GM10248 (cell line): ENCODE data around the gene PLEKHM3.
A peak's percentile ranks its signal among the peaks of the same experiment; 100 is the strongest.
"Not testable (repeated sequence)": the region's sequence is repeated elsewhere in the genome, so short reads cannot be mapped to it uniquely, and the experiment has no call there.

ENCODE experiments used
- CTCF ChIA-PET: fragments of 300-600 bp; sonication (Branson Sonifier 250); formaldehyde crosslinking; extraction: SDS; loops from one replicate; lab custom pipeline; 2021; ENCODE audit warnings: antibody characterized with exemption; lab: Yijun Ruan, JAX
- POLR2A ChIA-PET: fragments of 350-650 bp; sonication (Branson Sonifier 250); formaldehyde crosslinking; extraction: SDS; loops from one replicate; lab custom pipeline; 2020; ENCODE audit warnings: antibody characterized with exemption; lab: Yijun Ruan, JAX
- DNase-seq: peaks from one replicate; pipeline ENCODE4 v3.0.0; 2012; ENCODE audit errors: extremely low spot score
- TF ChIP-seq, protein P1 (sequence below): IDR thresholded peaks from 2 replicates; pipeline ENCODE4 v1.5.1; 2012; ENCODE audit warnings: mild to moderate bottlenecking, low read depth; ENCODE audit errors: extremely low read depth, missing control alignments, control extremely low read depth

The PLEKHM3 gene

DNA sequence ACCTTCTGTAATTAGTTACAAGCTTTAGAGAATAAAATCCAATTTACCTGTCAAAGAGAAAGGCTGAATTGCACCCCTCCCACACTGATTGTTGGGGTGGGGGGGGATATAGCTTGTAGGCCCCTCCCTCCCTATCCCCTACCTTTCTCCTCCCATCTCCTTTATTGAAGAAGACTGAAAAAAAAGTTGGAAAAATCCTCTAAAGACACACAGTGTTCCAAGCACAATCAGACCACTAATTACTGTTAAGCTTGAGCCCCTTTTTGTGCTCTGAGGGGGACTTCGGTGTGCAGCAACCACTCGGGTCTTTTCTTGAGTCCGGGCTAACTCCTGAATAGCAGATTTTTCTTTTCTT lies 212.6 kb downstream of the PLEKHM3 start:
- TF ChIP-seq, protein P1, sequence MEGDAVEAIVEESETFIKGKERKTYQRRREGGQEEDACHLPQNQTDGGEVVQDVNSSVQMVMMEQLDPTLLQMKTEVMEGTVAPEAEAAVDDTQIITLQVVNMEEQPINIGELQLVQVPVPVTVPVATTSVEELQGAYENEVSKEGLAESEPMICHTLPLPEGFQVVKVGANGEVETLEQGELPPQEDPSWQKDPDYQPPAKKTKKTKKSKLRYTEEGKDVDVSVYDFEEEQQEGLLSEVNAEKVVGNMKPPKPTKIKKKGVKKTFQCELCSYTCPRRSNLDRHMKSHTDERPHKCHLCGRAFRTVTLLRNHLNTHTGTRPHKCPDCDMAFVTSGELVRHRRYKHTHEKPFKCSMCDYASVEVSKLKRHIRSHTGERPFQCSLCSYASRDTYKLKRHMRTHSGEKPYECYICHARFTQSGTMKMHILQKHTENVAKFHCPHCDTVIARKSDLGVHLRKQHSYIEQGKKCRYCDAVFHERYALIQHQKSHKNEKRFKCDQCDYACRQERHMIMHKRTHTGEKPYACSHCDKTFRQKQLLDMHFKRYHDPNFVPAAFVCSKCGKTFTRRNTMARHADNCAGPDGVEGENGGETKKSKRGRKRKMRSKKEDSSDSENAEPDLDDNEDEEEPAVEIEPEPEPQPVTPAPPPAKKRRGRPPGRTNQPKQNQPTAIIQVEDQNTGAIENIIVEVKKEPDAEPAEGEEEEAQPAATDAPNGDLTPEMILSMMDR, result no peak
- POLR2A ChIA-PET, result no interaction called here
- DNase-seq, result no peak
- CTCF ChIA-PET, result interaction anchor here (0.9 to 1.5 kb wide), 2 partner anchors 8 to 67 kb away, joined by 3 to 4 read pairs; no protein-coding TSS in a partner anchor

DNA sequence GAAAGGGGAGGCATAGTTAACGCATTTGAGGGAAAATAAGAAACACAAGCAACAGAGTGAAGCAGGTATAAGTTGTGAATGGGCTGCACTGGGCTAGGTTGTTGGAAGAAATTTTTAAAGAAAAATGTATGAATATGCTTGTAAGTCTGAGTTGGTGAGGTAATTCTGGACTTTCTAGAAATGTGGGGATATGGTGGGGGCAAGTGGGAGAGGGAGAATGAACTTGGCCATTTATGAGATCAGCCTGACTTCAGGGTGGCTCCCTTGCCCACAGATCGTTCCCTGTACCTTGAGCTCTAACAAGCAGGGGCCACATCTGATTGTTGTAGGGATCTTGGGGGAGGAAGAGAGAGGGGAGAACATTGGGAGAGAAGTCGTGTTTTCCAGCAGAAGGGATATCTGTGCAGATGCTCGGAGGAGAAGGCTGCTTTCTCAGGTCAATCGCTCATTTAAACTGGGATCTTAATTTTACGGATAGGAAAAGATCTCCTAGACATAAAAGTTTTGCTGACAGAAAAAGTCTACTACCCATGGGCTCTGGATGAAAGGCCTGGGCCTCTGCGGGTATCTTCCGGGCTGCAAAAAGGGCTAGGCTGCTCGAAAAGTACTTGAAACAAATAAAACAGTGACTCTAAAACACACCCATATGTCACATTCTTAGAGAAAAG lies 213.1 kb downstream of the PLEKHM3 start:
- DNase-seq, result no peak
- TF ChIP-seq, protein P1, result no peak
- ChIA-PET POLR2A (no interaction called here), CTCF (interaction anchor here (1.4 to 1.5 kb wide), 2 partner anchors 9 to 19 kb away, joined by 4 read pairs; no protein-coding TSS in a partner anchor)

DNA sequence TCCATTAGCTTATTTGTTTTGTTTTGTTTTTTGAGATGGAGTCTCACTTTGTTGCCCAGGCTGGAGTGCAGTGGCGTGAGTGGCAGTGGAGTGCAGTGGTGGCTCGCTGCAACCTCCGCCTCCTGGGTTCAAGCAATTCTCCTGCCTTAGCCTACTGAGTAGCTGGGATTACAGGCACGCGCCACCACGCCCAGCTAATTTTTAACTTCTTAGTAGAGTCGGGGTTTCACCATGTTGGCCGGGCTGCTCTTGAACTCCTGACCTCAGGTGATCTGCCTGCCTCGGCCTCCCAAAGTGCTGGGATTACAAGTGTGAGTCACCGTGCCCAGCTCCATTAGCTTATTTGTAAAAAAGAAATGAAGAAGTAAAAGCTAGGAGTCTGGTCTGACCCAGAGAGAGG lies 213.7 kb downstream of the PLEKHM3 start:
- POLR2A ChIA-PET, DNase-seq: not testable (repeated sequence)
- CTCF ChIA-PET, result interaction anchor here (1.4 to 1.5 kb wide), 2 partner anchors 9 to 19 kb away, joined by 4 read pairs; no protein-coding TSS in a partner anchor

DNA sequence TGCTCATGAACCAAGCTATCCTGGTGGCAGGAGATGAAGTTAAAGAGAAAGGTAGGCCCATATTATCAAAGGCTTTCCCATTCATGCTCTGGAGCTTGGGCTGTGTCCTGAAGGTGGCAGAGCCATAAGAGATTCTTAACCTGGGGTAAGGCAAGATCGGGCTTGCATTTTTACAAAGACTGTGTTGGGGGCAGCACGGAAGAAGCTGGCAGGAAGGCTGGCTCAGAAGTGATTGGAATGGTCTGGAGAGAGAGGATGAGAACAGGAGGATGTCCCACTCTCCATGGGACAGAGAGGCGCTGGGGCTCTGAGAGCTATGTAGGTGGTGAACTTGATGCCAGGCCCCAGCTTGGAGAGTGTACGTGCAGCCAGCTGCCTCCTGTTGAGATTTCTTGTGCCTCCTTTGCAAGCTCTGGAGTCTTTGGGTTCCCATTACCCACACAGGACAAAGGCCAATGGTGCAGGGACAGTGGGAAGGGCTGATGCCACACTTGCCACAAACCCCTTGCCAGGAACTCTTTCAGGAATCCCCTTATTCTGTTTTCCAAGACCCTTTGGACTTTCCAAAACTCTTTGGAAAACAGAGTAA lies 215.0 kb downstream of the PLEKHM3 start:
- DNase-seq, result no peak
- ChIA-PET POLR2A (no interaction called here), CTCF (interaction anchor here (1.1 to 2.8 kb wide), 2 partner anchors 11 to 28 kb away, joined by 4 to 7 read pairs; no protein-coding TSS in a partner anchor)
- TF ChIP-seq, protein P1, result no peak

DNA sequence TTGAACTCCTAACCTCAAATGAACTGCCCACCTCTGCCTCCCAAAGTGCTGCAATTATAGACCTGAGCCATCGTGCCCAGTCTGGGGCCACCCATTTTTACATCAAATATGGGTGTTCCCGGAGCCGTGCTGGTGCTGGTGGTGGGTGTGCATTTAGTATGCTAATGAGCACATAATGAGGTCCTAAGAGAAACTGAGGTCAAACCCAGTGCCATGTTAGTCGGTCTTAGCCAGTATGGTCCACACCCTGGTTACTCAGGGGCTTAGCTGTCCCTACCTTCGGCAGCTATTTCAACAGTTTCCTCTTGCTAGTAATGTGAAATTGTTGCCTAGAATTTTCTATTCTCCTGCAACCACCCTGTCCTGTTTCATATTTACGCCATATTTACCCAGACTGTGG lies 217.2 kb downstream of the PLEKHM3 start:
- TF ChIP-seq, protein P1, result no peak
- CTCF ChIA-PET, result interaction anchor here (2.8 kb wide), 1 partner anchor 13 kb away, joined by 7 read pairs; no protein-coding TSS in a partner anchor
- DNase-seq, result no peak
- POLR2A ChIA-PET, result no interaction called here

DNA sequence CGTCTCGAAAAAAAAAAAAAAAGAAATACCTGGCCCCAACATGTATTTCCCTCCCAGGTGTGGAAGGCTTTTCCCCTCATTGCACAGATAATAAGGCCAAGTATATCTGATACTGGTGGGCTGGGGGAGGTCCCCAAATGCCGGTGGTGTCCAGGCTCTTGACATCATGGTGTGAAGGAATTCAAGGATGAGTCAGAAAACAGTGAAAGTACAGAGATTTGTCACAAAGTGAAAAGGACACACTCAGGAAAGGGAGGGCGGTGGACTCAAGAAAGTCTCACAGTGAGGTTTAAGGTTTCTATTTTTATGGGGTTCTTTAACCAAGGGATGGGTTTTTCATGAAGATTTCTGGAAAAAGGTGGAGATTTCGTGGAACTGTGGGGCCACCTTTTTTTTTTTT lies 217.8 kb downstream of the PLEKHM3 start:
- ChIA-PET CTCF (no interaction called here), POLR2A (interaction anchor here (0.7 kb wide), 1 partner anchor 211 kb away, joined by 4 read pairs; no protein-coding TSS in a partner anchor)
- TF ChIP-seq, protein P1, result no peak
- DNase-seq, result peak; percentile 56
